Measurements from ENCODE around the gene JAKMIP1.

The JAKMIP1 gene

DNA sequence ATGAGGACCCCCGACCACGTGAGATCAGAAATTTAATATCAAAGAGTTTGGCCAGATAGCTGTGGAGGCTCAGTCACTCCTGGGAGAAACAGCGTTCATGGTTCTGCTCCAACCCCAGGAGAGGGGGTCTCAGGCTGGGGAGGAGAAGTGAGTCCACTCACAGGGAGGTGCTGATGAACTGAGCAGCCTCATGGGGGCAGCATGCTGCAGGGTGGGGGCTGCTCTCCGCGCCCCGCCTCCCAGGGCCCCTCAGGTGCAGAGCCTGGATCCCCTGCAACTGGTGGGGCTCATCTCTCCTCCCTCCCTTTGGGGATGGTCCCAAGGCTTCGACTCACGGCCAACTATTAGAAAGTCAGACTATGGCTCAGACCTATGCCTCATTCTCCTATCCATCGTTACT is 155.5 kb downstream of the JAKMIP1 start:
- TF ChIP-seq, protein P1, sequence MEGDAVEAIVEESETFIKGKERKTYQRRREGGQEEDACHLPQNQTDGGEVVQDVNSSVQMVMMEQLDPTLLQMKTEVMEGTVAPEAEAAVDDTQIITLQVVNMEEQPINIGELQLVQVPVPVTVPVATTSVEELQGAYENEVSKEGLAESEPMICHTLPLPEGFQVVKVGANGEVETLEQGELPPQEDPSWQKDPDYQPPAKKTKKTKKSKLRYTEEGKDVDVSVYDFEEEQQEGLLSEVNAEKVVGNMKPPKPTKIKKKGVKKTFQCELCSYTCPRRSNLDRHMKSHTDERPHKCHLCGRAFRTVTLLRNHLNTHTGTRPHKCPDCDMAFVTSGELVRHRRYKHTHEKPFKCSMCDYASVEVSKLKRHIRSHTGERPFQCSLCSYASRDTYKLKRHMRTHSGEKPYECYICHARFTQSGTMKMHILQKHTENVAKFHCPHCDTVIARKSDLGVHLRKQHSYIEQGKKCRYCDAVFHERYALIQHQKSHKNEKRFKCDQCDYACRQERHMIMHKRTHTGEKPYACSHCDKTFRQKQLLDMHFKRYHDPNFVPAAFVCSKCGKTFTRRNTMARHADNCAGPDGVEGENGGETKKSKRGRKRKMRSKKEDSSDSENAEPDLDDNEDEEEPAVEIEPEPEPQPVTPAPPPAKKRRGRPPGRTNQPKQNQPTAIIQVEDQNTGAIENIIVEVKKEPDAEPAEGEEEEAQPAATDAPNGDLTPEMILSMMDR (IDR thresholded peaks at IDR 0.05; ENCODE audit: low read depth, low read length) = no peak
- no peak for DNase-seq (ENCODE audit: extremely low read depth, low read depth)

GRCh38 chr4:6044276-6044675 is 156.1 kb downstream of the JAKMIP1 start:
- no peak for DNase-seq (ENCODE audit: extremely low read depth, low read depth)
- TF ChIP-seq, protein P1 (IDR thresholded peaks at IDR 0.05; ENCODE audit: low read depth, low read length) = no peak

GRCh38 chr4:6043843-6044242 is 156.5 kb downstream of the JAKMIP1 start:
- TF ChIP-seq, protein P1 (IDR thresholded peaks at IDR 0.05; ENCODE audit: low read depth, low read length) = no peak
- no peak for DNase-seq (ENCODE audit: extremely low read depth, low read depth)

GRCh38 chr4:6043188-6043587 is 157.2 kb downstream of the JAKMIP1 start:
- no peak for DNase-seq (ENCODE audit: extremely low read depth, low read depth)
- TF ChIP-seq, protein P1 (IDR thresholded peaks at IDR 0.05; ENCODE audit: low read depth, low read length) = no peak

GRCh38 chr4:6042293-6043063 is 157.9 kb downstream of the JAKMIP1 start:
- DNase-seq (ENCODE audit: extremely low read depth, low read depth) = no peak

GRCh38 chr4:6041800-6042199 is 158.5 kb downstream of the JAKMIP1 start:
- TF ChIP-seq, protein P1 (IDR thresholded peaks at IDR 0.05; ENCODE audit: low read depth, low read length) = no peak

More at GRCh38 chr4:6042293-6043063, 157.9 kb downstream of the JAKMIP1 start:
- TF ChIP-seq, protein P1 (IDR thresholded peaks at IDR 0.05; ENCODE audit: low read depth, low read length) = no peak

DNA sequence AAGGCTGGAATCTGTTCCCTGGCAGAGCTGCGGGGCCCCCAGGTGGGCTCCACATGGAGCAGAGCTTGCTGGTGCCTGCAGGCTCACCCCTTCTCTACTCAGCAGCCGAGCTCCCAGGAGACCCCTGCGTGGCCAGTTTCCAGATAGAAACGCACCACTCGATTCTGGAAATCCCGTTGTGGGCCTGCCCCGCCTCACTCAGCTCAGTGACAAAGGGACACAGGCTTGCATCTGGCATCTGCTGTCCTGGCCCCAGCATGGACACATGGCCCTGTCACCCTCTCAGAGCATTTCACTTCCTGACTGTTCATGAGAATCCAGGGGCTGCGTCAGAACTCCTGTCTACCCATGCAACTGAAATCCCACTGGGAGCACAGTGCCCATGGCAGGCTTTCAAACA is 161.6 kb downstream of the JAKMIP1 start:
- TF ChIP-seq, protein P1 (IDR thresholded peaks at IDR 0.05; ENCODE audit: low read depth, low read length) = no peak
- DNase-seq (ENCODE audit: extremely low read depth, low read depth) = no peak

More at GRCh38 chr4:6041800-6042199, 158.5 kb downstream of the JAKMIP1 start:
- DNase-seq (ENCODE audit: extremely low read depth, low read depth) = no peak
